HG03558 (cell line): ENCODE results near the gene XRCC1.
A peak's percentile ranks its signal among the peaks of the same experiment; 100 is the strongest.
"Not testable (repeated sequence)": the region's sequence is repeated elsewhere in the genome, so short reads cannot be mapped to it uniquely, and the experiment has no call there.

Experiments used
- ATAC-seq: cut with Tn5 transposase; IDR thresholded peaks from one replicate; pipeline ENCODE4 v1.9.1; 2021; ENCODE audit warnings: moderate number of reproducible peaks; ENCODE audit not compliant: unreplicated experiment; ENCODE audit errors: extremely low read depth

XRCC1 gene

GRCh38 chr19:43600326-43600725 lies 25.0 kb upstream of the XRCC1 start:
- ATAC-seq = not testable (repeated sequence)

GRCh38 chr19:43599635-43600295 lies 24.4 kb upstream of the XRCC1 start:
- no peak for ATAC-seq

GRCh38 chr19:43598445-43599240 lies 23.3 kb upstream of the XRCC1 start:
- no peak for ATAC-seq

DNA sequence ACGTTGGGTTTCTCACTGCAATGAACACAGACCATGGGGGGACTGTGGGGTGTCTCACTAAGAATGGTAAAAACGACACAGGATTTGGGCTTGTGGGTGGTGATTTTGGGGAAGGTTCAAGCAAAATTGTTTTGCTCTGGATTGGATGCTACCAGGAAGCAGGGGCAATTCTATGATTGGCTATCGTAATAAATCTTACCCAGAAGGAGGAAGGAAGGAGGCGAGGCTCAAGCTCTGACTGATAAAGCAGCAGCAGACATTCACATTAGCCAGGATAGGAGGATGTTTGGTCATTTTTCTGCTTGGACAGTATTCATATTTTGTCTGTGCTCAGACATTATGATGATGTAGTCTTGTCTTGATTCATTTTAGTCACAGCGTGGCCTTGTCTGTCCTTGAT lies 22.5 kb upstream of the XRCC1 start:
- ATAC-seq = no peak

- ATAC-seq = no peak
Observed at GRCh38 chr19:43596842-43597461, 21.6 kb upstream of the XRCC1 start.

- ATAC-seq = peak; percentile 58
Observed at GRCh38 chr19:43595999-43596841, 20.9 kb upstream of the XRCC1 start, which contains the start of the genes IRGQ and ZNF576. TSS of gene IRGQ (minus strand) at chr19:43596134. CDS start at chr19:43595338, 796 bp downstream. TSS of gene ZNF576 (plus strand) at chr19:43596595. CDS start at chr19:43597109, 514 bp downstream.

- ATAC-seq = no peak
Observed at GRCh38 chr19:43595605-43595998, 20.3 kb upstream of the XRCC1 start.

- ATAC-seq = no peak
Observed at GRCh38 chr19:43594710-43595604, 19.6 kb upstream of the XRCC1 start.

DNA sequence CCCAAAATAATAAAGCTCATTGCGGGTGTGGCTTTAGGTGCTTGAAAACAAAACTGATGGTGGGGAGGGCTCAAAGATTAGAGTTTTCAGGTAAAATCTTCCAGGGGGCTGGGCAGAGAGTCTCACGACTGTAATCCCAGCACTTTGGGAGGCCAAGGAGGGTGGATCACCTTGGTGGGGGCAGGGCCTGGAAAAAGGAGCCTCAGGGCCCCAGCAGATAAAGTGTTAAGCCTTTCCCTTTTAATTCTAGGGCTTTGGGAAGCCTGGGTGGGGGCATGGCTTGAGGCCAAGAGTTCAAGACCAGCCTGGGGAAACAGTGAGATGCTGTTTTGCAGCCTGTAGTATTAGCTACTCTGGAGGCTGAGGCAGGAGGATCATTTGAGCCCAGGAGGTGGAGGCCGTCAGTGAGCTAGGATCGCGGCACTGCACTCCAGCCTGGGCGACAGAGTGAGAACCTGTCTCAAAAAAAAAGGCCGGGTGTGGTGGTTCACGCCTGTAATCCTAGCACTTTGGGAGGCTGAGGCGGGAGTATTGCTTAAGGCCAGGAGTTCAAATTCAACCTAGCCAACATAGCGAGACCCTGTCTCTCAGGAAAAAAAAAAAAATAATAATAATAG lies 18.9 kb upstream of the XRCC1 start:
- no peak for ATAC-seq

DNA sequence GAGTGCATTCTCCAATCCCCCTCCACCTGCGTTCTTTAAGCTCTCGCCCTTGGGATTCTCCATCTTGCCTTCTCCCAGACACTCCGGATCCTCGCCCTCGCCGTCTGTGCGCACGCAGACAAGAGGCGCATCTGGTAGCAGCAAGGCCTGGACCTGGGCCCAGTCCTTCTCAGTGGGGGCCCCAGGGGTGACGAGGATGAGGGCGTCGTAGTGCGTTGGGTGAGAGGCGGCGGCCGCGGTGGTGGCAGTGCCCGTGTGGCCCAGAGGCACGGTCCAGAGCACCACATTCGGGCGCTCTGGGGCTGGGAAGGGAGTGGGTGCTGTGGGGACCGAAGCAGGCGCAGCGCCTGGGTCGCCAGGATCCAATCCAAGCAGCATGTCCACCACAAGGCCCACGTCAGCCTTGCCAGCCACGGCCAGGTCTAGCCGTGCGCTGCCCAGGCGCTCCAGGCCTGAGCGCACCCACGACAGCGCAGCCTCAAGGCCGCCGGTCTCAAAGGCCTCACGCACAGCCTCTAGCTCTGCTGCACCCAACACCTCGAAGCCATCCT lies 17.5 kb upstream of the XRCC1 start:
- ATAC-seq = no peak

- no peak for ATAC-seq
Observed at GRCh38 chr19:43591904-43592772, 16.8 kb upstream of the XRCC1 start.

DNA sequence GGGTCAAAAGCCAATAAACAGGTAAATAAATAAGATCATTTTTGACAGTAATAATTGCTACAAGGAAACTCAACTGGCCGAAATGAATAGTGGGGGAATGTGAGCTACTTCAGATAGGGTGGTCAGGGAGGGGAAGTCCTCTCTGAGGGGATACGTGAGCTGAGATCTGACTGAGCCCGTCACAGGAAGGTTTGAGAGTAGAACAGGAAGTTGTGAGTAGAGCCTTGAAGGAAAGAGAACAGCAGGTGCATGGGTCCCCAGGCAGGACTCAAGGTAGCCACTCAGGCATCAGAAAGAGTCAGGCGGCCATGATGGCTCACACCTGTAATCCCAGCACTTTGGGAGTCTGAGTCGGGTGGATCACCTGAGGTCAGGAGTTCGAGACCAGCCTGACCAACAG lies 14.4 kb upstream of the XRCC1 start:
- ATAC-seq = no peak

DNA sequence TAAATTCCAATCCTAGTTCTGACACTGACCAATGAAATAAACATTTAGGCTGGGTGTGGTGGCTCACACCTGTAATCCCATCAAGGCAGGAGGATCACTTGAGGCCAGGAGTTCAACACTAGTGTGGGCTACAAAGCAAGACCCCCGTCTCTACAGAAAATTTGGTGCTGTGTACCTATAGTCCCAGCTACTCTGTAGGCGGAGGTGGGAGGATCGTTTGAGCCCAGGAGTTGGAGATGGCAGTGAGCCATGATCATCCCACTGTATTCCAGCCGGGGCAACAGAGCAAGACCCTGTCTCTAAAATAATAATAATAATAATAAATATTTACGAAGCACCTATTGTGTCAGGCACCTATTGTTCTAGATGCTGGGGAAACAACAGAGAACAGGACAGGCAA lies 13.9 kb upstream of the XRCC1 start:
- ATAC-seq = no peak

DNA sequence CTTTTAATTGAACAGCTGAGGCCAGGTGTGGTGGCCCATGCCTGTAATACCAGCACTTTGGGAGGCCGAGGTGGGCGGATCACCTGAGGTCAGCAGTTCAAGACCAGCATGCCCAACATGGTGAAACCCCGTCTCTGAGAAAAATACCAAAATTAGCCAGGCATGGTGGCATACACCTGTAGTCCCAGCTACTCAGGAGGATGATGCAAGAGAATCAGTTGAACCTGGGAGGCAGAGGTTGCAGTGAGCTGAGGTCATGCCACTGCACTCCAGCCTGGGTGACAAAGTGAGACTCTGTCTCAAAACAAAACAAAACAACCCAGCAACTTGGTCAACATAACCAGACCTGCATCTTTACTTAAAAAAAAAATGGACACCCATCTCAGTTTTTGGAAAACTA lies 11.7 kb upstream of the XRCC1 start:
- not testable (repeated sequence) for ATAC-seq

DNA sequence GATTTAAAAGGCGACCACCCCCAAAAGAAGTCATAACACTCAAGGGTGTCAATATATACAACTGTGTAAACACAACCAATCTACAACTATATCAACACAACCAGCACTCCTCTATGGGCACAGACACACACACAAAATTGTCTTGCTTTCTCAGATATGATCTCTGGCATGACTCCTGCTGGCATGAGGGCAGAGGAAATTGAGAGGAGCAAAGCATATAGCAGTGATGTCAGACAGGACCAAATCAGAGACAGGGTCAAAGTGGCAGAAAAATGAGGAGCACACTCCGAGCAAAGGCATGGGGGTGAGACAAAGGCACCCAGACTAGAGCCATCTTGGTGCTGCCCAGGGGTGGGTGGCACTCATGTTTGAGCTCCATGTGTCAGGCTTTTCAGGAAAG lies 11.0 kb upstream of the XRCC1 start:
- ATAC-seq = no peak

- no peak for ATAC-seq
Observed at GRCh38 chr19:43584484-43584883, 9.2 kb upstream of the XRCC1 start.

GRCh38 chr19:43582495-43582894 lies 7.2 kb upstream of the XRCC1 start:
- no peak for ATAC-seq

- ATAC-seq = no peak
Observed at GRCh38 chr19:43581467-43581866, 6.1 kb upstream of the XRCC1 start.
